SK-N-SH treated with all-trans-retinoic acid at 6 μM for 48 hours (cell line): ENCODE measurements around the gene RBL1.
"Not testable (repeated sequence)": the region's sequence is repeated elsewhere in the genome, so short reads cannot be mapped to it uniquely, and the experiment has no call there.

Experiments
- ATAC-seq: fragments of 200-7000 bp; cut with Tn5 transposase; 3 replicates; pipeline ENCODE4 v1.9.1; 2020; ENCODE audit warnings: mild to moderate bottlenecking, moderate library complexity
- ARNTL ChIP-seq: fragments of 450-650 bp; formaldehyde crosslinking; IDR thresholded peaks from 2 replicates; pipeline ENCODE4 v1.5.0; 2020; ENCODE audit warnings: low read depth, mild to moderate bottlenecking, moderate library complexity, borderline replicate concordance
- CSDC2 ChIP-seq: fragments of 250-450 bp; sonication (Bioruptor Pico); IDR thresholded peaks from 2 replicates; pipeline ENCODE4 v1.5.0; 2020; ENCODE audit warnings: mild to moderate bottlenecking, moderate library complexity
- CSRNP3 ChIP-seq: fragments of 250-450 bp; sonication (Bioruptor Pico); IDR thresholded peaks from 2 replicates; pipeline ENCODE4 v1.5.1; 2021; ENCODE audit warnings: mild to moderate bottlenecking, moderate library complexity
- ESRRG ChIP-seq: fragments of 250-450 bp; sonication (Bioruptor Pico); IDR thresholded peaks from 2 replicates; pipeline ENCODE4 v1.6.1; 2021; ENCODE audit warnings: mild to moderate bottlenecking
- GLIS3 ChIP-seq: fragments of 250-450 bp; sonication (Bioruptor Pico); IDR thresholded peaks from 2 replicates; pipeline ENCODE4 v1.5.0; 2020; ENCODE audit warnings: mild to moderate bottlenecking, moderate library complexity
- ISL1 ChIP-seq: fragments of 250-450 bp; sonication (Bioruptor Pico); IDR thresholded peaks from 2 replicates; pipeline ENCODE4 v2.1.2; 2022; ENCODE audit warnings: mild to moderate bottlenecking, moderate library complexity
- OSR1 ChIP-seq: fragments of 250-450 bp; sonication (Bioruptor Pico); IDR thresholded peaks from 2 replicates; pipeline ENCODE4 v1.8.0; 2022; ENCODE audit warnings: moderate library complexity, mild to moderate bottlenecking, inconsistent platforms
- PATZ1 ChIP-seq: fragments of 250-450 bp; sonication (Bioruptor Pico); IDR thresholded peaks from 2 replicates; pipeline ENCODE4 v1.8.0; 2020; ENCODE audit warnings: mild to moderate bottlenecking, moderate library complexity, borderline replicate concordance
- POU6F1 ChIP-seq: fragments of 250-450 bp; sonication (Bioruptor Pico); IDR thresholded peaks from 2 replicates; pipeline ENCODE4 v1.8.0; 2021; ENCODE audit warnings: low read depth, mild to moderate bottlenecking, moderate library complexity, borderline replicate concordance
- PPARA ChIP-seq: fragments of 250-450 bp; sonication (Bioruptor Pico); IDR thresholded peaks from 2 replicates; pipeline ENCODE4 v1.5.0; 2020; ENCODE audit warnings: mild to moderate bottlenecking, borderline replicate concordance
- RARB ChIP-seq: fragments of 250-450 bp; sonication (Bioruptor Pico); IDR thresholded peaks from 2 replicates; pipeline ENCODE4 v1.8.0; 2021; ENCODE audit warnings: mild to moderate bottlenecking, moderate library complexity
- SNAI2 ChIP-seq: fragments of 250-450 bp; sonication (Bioruptor Pico); IDR thresholded peaks from 2 replicates; pipeline ENCODE4 v1.5.0; 2020; ENCODE audit warnings: mild to moderate bottlenecking, moderate library complexity
- TCF4 ChIP-seq: fragments of 250-450 bp; sonication (Bioruptor Pico); IDR thresholded peaks from 2 replicates; pipeline ENCODE4 v1.8.0; 2021; ENCODE audit warnings: mild to moderate bottlenecking, moderate library complexity, borderline replicate concordance
- TOX ChIP-seq: fragments of 250-450 bp; sonication (Bioruptor Pico); IDR thresholded peaks from 2 replicates; pipeline ENCODE4 v1.8.0; 2021; ENCODE audit warnings: mild to moderate bottlenecking, moderate library complexity, borderline replicate concordance
- TSHZ2 ChIP-seq: fragments of 250-450 bp; sonication (Bioruptor Pico); IDR thresholded peaks from 2 replicates; pipeline ENCODE4 v1.5.0; 2020; ENCODE audit warnings: mild to moderate bottlenecking, moderate library complexity
- ZC3H10 ChIP-seq: fragments of 250-450 bp; sonication (Bioruptor Pico); IDR thresholded peaks from 2 replicates; pipeline ENCODE4 v1.5.1; 2021; ENCODE audit warnings: mild to moderate bottlenecking, moderate library complexity
- ZFP3 ChIP-seq: fragments of 250-450 bp; sonication (Bioruptor Pico); IDR thresholded peaks from 2 replicates; pipeline ENCODE4 v1.5.0; 2020; ENCODE audit warnings: mild to moderate bottlenecking, moderate library complexity
- ZFP30 ChIP-seq: fragments of 450-650 bp; formaldehyde crosslinking; IDR thresholded peaks from 2 replicates; pipeline ENCODE4 v1.5.0; 2022; ENCODE audit warnings: mild to moderate bottlenecking, moderate library complexity
- ZNF565 ChIP-seq: fragments of 450-650 bp; formaldehyde crosslinking; conservative IDR thresholded peaks from 2 replicates; pipeline ENCODE4 v1.5.0; 2020; ENCODE audit warnings: low read depth, mild to moderate bottlenecking, moderate library complexity
- ZNF70 ChIP-seq: fragments of 450-650 bp; formaldehyde crosslinking; IDR thresholded peaks from 2 replicates; pipeline ENCODE4 v1.5.0; 2020; ENCODE audit warnings: mild to moderate bottlenecking, moderate library complexity

The RBL1 gene

GRCh38 chr20:37042986-37043972 lies 52.5 kb downstream of the RBL1 start:
- TF ChIP-seq RARB (CRISPR knock-in tag) (no peak), PPARA (no peak)
- TF ChIP-seq, all 23 proteins: peak for 0
- no peak for ATAC-seq

- ATAC-seq = not testable (repeated sequence)
Observed at GRCh38 chr20:37039366-37039765, 56.4 kb downstream of the RBL1 start.

GRCh38 chr20:37032077-37032476 lies 63.7 kb downstream of the RBL1 start:
- ATAC-seq = no peak
- TF ChIP-seq TCF4 (CRISPR knock-in tag) (no peak), ARNTL (CRISPR knock-in tag) (no peak), ZNF70 (no peak), OSR1 (CRISPR knock-in tag) (no peak), CSDC2 (no peak), TSHZ2 (CRISPR knock-in tag) (no peak), ISL1 (CRISPR knock-in tag) (no peak), ZNF565 (CRISPR knock-in tag) (no peak), ZFP3 (CRISPR knock-in tag) (no peak), GLIS3 (CRISPR knock-in tag) (no peak)

- TF ChIP-seq SNAI2 (no peak), ISL1 (CRISPR knock-in tag) (no peak)
- TF ChIP-seq, all 23 proteins: peak for 0
- no peak for ATAC-seq
Observed at GRCh38 chr20:37020636-37021035, 75.2 kb downstream of the RBL1 start.

- not testable (repeated sequence) for ATAC-seq
Observed at GRCh38 chr20:37012631-37013030, 83.2 kb downstream of the RBL1 start.

DNA sequence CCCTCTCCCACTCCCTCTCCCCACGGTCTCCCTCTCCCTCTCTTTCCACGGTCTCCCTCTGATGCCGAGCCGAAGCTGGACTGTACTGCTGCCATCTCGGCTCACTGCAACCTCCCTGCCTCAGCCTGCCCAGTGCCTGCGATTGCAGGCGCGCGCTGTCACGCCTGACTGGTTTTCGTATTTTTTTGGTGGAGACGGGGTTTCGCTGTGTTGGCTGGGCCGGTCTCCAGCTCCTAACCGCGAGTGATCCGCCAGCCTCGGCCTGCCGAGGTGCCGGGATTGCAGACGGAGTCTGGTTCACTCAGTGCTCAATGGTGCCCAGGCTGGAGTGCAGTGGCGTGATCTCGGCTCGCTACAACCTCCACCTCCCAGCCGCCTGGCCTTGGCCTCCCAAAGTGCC lies 83.9 kb downstream of the RBL1 start:
- ATAC-seq = not testable (repeated sequence)

DNA sequence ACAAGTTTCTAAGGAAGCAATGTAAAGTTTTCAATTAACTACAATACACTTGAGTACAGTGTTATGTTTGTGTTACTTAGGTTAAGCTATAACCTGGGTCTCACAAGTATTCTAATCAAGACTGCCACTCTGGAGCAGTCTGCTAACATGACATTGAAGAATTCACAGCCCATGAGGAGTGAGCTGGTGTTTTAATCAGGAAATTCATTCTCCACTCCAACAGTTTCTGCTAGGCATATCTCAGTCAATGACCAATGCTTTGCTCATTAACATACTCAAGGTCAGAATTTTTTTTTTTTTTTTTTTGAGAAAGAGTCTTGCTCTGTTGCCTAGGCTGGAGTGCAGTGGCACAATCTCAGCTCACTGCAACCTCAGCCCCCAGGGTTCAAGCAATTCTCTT lies 84.7 kb downstream of the RBL1 start:
- no peak for ATAC-seq
- TF ChIP-seq ZC3H10 (CRISPR knock-in tag) (no peak), ESRRG (CRISPR knock-in tag) (no peak), ARNTL (CRISPR knock-in tag) (no peak), POU6F1 (CRISPR knock-in tag) (no peak), ZNF565 (CRISPR knock-in tag) (no peak), PATZ1 (CRISPR knock-in tag) (no peak), ZFP3 (CRISPR knock-in tag) (no peak), ZNF70 (no peak), ZFP30 (CRISPR knock-in tag) (no peak), TCF4 (CRISPR knock-in tag) (no peak), CSRNP3 (CRISPR knock-in tag) (no peak), CSDC2 (no peak), TSHZ2 (CRISPR knock-in tag) (no peak), TOX (CRISPR knock-in tag) (no peak)
